Aorta (tissue), 5 donors: ENCODE measurements around the gene POU6F1. TPM values are rescaled to one million over a fixed set of nuclear protein-coding genes. Genes with fewer than 3 reads are reported as not detected.
"Not testable (repeated sequence)": the region's sequence is repeated elsewhere in the genome, so short reads cannot be mapped to it uniquely, and the experiment has no call there.

Source experiments
- ATAC-seq: fragments of 200-7000 bp; cut with Tn5 transposase; one replicate; pipeline ENCODE4 v1.9.1; 2022; ENCODE audit warnings: moderate library complexity; ENCODE audit not compliant: low FRiP score
- DNase-seq, 2 donors: peaks; one replicate each; pipeline ENCODE4 v3.0.0-alpha.2; 2020
- H3K27ac ChIP-seq, 2 donors: one replicate each; pipeline ENCODE4 v1.5.1; 2013; ENCODE audit warnings: low read length in 2 of 2, mild to moderate bottlenecking in 2 of 2, moderate library complexity in 2 of 2, control low read depth in 1 of 2, inconsistent platforms in 1 of 2, low read depth in 1 of 2
- H3K27me3 ChIP-seq, 2 donors: one replicate each; pipeline ENCODE4 v1.6.1; 2013; ENCODE audit warnings: control low read depth in 1 of 2, low read length in 1 of 2, mild to moderate bottlenecking in 1 of 2, moderate library complexity in 1 of 2; ENCODE audit not compliant: insufficient read depth in 2 of 2, control insufficient read depth in 1 of 2
- H3K36me3 ChIP-seq, 2 donors: one replicate each; pipeline ENCODE4 v1.6.1; 2013; ENCODE audit warnings: control low read depth in 1 of 2, low read length in 1 of 2, mild to moderate bottlenecking in 1 of 2; ENCODE audit not compliant: insufficient read depth in 2 of 2, control insufficient read depth in 1 of 2
- H3K4me1 ChIP-seq, 2 donors: one replicate each; pipeline ENCODE4 v1.6.1; 2013; ENCODE audit warnings: low read length in 2 of 2, control low read depth in 1 of 2, mild to moderate bottlenecking in 1 of 2, moderate library complexity in 1 of 2; ENCODE audit not compliant: insufficient read depth in 2 of 2, control insufficient read depth in 1 of 2
- H3K4me3 ChIP-seq, 2 donors: one replicate each; pipeline ENCODE4 v1.5.1; 2013; ENCODE audit warnings: low read length in 2 of 2, control low read depth in 1 of 2, mild to moderate bottlenecking in 1 of 2
- H3K9me3 ChIP-seq: one replicate; pipeline ENCODE4 v1.6.1; 2013; ENCODE audit warnings: mild to moderate bottlenecking, low read length; ENCODE audit not compliant: control insufficient read depth
- WGBS, 2 donors: extraction: QIAGEN DNeasy Blood & Tissue Kit; methylation state at CpG; one replicate each; pipeline ENCODE4 v1.1.7; 2013; 5-methylcytosine and 5-hydroxymethylcytosine counted together
- intact Hi-C, 2 donors: fragments of 100-400 bp; cut with DNase I; formaldehyde crosslinking; loops; one replicate each; pipeline versions ENCODE4 v1.14.2 to v1.15.0; 2022
- polyA plus RNA-seq, 2 donors: library from polyadenylated mRNA; stranded (reverse); fragments of 200-250 nt; gene quantifications; one replicate each; pipeline ENCODE4 v1.2.3, GENCODE V29; 2013
- total RNA-seq, 2 donors: library from RNA; stranded (reverse); fragmentation: NEBNext Ultra II Directional; extraction: Animal tissue kit (Norgen Biotek cat#: 25700); gene quantifications; one replicate each; pipeline ENCODE4 v1.2.1, GENCODE V29; 2021
- donor health status: healthy with polysubstance abuse.
- donor health status: Bipolar disorder and iron deficiency.
- donor health status: DM: no; HTN: no; CAD: no.
- donor health status: DM: no; HTN: no; CAD: no.
- donor health status: DM: yes; HTN: yes; CAD: no.

POU6F1 gene
- total and polyA plus RNA-seq, 4 donors: 13.3 to 36.5 (median 29.7) TPM

- WGBS, 2 donors: 83 to 86% methylated on average over 7 of the region's 7 CpGs
- intact Hi-C loops: no loop called here
- ATAC-seq (no peak), DNase-seq (no peak)
- H3K36me3 ChIP-seq: no peaks in the 10 kb centered on the region
- no peaks in the 10 kb centered on the region for H3K27me3 ChIP-seq
- H3K4me3 ChIP-seq: no peak overlapping the region
- no peaks in the 10 kb centered on the region for H3K9me3 ChIP-seq
- no peaks in the 10 kb centered on the region for H3K4me1 ChIP-seq
- H3K27ac ChIP-seq: no peak overlapping the region
Observed at GRCh38 chr12:51222461-51222860, 4.6 kb upstream of the POU6F1 start.

GRCh38 chr12:51219857-51220256 is 2.0 kb upstream of the POU6F1 start:
- not testable (repeated sequence) for H3K4me3 ChIP-seq, H3K27me3 ChIP-seq, H3K36me3 ChIP-seq, H3K9me3 ChIP-seq, H3K4me1 ChIP-seq, H3K27ac ChIP-seq, ATAC-seq, DNase-seq
- intact Hi-C loops: loop anchor here (2.0 to 5.0 kb wide), 3 partner anchors 19 to 138 kb away; partner anchors contain the start of genes CSRNP2 (in 1 of the 2), DAZAP2 (in 1 of the 2) and TFCP2 (in 1 of the 2)
- 85 to 86% methylated on average over 12 of the region's 12 CpGs for WGBS, 2 donors

GRCh38 chr12:51219322-51219721 is 1.5 kb upstream of the POU6F1 start:
- intact Hi-C loops: loop anchor here (2.0 to 5.0 kb wide), 3 partner anchors 19 to 137 kb away; partner anchors contain the start of genes CSRNP2 (in 1 of the 2), DAZAP2 (in 1 of the 2) and TFCP2 (in 1 of the 2)
- 74 to 75% methylated on average over 5 of the region's 5 CpGs for WGBS, 2 donors
- Histone ChIP-seq H3K27ac (peak overlapping the region in 1 of 2 donors; percentile 44), H3K4me3 (no peak overlapping the region), H3K27me3 (no peaks in the 10 kb centered on the region), H3K36me3 (no peaks in the 10 kb centered on the region), H3K9me3 (no peaks in the 10 kb centered on the region), H3K4me1 (no peaks in the 10 kb centered on the region)
- no peak for ATAC-seq
- DNase-seq: no peak

- DNase-seq (no peak), ATAC-seq (no peak)
- Histone ChIP-seq H3K9me3 (no peaks in the 10 kb centered on the region), H3K4me1 (no peaks in the 10 kb centered on the region), H3K36me3 (no peaks in the 10 kb centered on the region), H3K4me3 (peak overlapping the region; percentile 93 to 99), H3K27me3 (no peaks in the 10 kb centered on the region), H3K27ac (peak overlapping the region; percentile 44 to 83)
- intact Hi-C loops: loop anchor here (2.0 to 5.0 kb wide), 3 partner anchors 20 to 136 kb away; partner anchors contain the start of genes CSRNP2 (in 1 of the 2), DAZAP2 (in 1 of the 2) and TFCP2 (in 1 of the 2)
- 52 to 56% methylated on average over 10 of the region's 10 CpGs for WGBS, 2 donors
Observed at GRCh38 chr12:51218607-51219161, 822 bp upstream of the POU6F1 start.

- no peaks in the 10 kb centered on the region for H3K36me3 ChIP-seq
- intact Hi-C loops: loop anchor here (5.0 kb wide), 2 partner anchors 45 to 135 kb away; partner anchors contain the start of genes CSRNP2 (in 1 of the 2) and TFCP2 (in 1 of the 2)
- peak overlapping the region; percentile 89 to 100 for H3K27ac ChIP-seq
- WGBS, 2 donors: 1% methylated on average over 55 to 81 of the region's 81 CpGs
- no peaks in the 10 kb centered on the region for H3K4me1 ChIP-seq
- H3K9me3 ChIP-seq: no peaks in the 10 kb centered on the region
- no peaks in the 10 kb centered on the region for H3K27me3 ChIP-seq
- peak; percentile 72 for ATAC-seq
- peak; percentile 67 to 86 for DNase-seq
- peak overlapping the region; percentile 93 to 99 for H3K4me3 ChIP-seq
Observed at GRCh38 chr12:51217133-51217967, 512 bp downstream of the POU6F1 start.

- ATAC-seq: no peak
- H3K27ac ChIP-seq: peak overlapping the region; percentile 78 to 100
- H3K9me3 ChIP-seq: no peaks in the 10 kb centered on the region
- no peaks in the 10 kb centered on the region for H3K36me3 ChIP-seq
- intact Hi-C loops: loop anchor here (5.0 kb wide), 2 partner anchors 44 to 134 kb away; partner anchors contain the start of genes CSRNP2 (in 1 of the 2) and TFCP2 (in 1 of the 2)
- H3K4me1 ChIP-seq: no peaks in the 10 kb centered on the region
- 7% methylated on average over 7 of the region's 7 CpGs for WGBS, 2 donors
- H3K27me3 ChIP-seq: no peaks in the 10 kb centered on the region
- peak overlapping the region; percentile 93 to 99 for H3K4me3 ChIP-seq
- DNase-seq: no peak
Observed at GRCh38 chr12:51216642-51217041, 1.2 kb downstream of the POU6F1 start.

- intact Hi-C loops: loop anchor here (5.0 kb wide), 2 partner anchors 43 to 133 kb away; partner anchors contain the start of genes CSRNP2 (in 1 of the 2) and TFCP2 (in 1 of the 2)
- Histone ChIP-seq H3K4me3 (no peak overlapping the region), H3K27ac (no peak overlapping the region), H3K9me3 (no peaks in the 10 kb centered on the region), H3K4me1 (no peaks in the 10 kb centered on the region), H3K27me3 (no peaks in the 10 kb centered on the region), H3K36me3 (no peaks in the 10 kb centered on the region)
- ATAC-seq: no peak
- DNase-seq: peak in 1 of 2 donors; percentile 31
- 96% methylated on average over 5 of the region's 5 CpGs for WGBS, 2 donors
Observed at GRCh38 chr12:51214895-51215294, 3.0 kb downstream of the POU6F1 start.

- intact Hi-C loops: no loop called here
- H3K9me3 ChIP-seq: no peaks in the 10 kb centered on the region
- H3K4me3 ChIP-seq: no peak overlapping the region
- ATAC-seq (no peak), DNase-seq (no peak)
- WGBS, 2 donors: 65 to 73% methylated on average over 2 of the region's 2 CpGs
- peaks cover 0 to 2% of the 10 kb centered on the region in 2 donors for H3K36me3 ChIP-seq
- H3K4me1 ChIP-seq: no peaks in the 10 kb centered on the region
- H3K27me3 ChIP-seq: no peaks in the 10 kb centered on the region
- no peak overlapping the region for H3K27ac ChIP-seq
Observed at GRCh38 chr12:51210690-51211395, 7.0 kb downstream of the POU6F1 start.
